HG03196 (cell line): ENCODE measurements around the gene CD180.

ENCODE experiments used
- ATAC-seq: cut with Tn5 transposase; IDR thresholded peaks from one replicate; pipeline ENCODE4 v1.9.1; 2021; ENCODE audit not compliant: unreplicated experiment

CD180 gene

GRCh38 chr5:67163863-67164595 lies 32.6 kb downstream of the CD180 start:
- ATAC-seq, result no peak

DNA sequence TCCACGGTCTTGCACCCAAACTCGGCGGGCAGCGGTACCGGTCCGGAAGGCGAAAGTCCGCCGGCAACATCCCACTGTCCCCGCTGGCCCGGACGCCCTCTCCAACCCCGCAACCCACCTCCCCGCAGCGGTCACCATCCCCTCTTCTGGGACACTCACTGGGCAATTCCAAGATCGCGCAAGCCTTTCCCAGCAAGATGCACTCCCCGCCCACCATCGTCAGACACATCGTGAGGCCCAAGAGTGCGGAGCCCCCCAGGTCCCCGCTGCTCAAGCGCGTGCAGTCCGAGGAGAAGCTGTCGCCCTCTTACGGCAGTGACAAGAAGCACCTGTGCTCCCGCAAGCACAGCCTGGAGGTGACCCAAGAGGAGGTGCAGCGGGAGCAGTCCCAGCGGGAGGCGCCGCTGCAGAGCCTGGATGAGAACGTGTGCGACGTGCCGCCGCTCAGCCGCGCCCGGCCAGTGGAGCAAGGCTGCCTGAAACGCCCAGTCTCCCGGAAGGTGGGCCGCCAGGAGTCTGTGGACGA lies 33.3 kb downstream of the CD180 start:
- ATAC-seq, result no peak

GRCh38 chr5:67161767-67162166 lies 34.8 kb downstream of the CD180 start:
- no peak for ATAC-seq

GRCh38 chr5:67160985-67161384 lies 35.6 kb downstream of the CD180 start:
- no peak for ATAC-seq

DNA sequence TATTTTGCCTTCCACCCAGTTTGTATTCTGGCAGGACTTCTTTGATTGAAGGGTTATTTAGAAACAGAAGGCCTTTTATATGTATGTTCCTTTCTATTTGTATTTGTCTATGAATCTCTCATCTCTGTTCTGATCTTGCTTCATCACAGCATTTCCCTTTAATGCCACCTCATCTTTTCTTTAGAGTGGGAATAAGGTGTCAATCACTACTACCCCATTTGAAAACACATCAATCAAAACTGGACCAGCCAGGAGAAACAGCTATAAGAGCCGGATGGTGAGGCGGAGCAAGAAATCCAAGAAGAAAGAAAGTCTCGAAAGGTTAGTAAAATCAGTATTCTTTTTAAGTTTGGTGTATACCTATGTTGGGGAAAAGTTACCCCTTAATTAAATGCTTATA lies 36.3 kb downstream of the CD180 start:
- no peak for ATAC-seq

DNA sequence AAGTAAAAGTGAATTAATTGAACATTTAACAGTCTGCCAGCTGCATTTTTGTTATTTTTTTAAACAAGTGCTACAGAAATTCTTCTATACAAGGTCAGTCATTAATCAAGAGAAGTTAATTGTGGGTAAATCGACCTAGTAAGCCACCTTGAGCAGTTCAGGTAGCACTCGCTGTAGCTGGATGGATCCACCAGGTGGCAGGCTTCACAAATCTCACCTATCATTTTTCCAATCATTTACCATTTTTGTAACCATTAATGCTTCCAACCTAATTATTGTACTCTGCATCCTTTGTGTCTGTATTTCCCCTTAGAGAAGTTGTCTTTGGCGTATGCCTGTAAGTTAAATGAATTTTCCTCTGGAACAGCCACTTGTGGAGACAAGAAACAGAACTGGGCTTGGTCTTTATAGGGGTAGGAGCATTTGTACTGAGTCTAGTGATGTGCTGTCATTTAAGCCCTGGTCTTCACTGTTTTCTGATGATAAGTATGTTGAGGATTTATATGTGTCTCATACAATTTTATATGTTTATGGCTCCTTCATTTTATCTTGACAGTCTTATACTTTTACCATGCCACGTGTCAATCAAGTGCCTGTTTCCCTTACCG lies 39.5 kb downstream of the CD180 start:
- ATAC-seq, result no peak

DNA sequence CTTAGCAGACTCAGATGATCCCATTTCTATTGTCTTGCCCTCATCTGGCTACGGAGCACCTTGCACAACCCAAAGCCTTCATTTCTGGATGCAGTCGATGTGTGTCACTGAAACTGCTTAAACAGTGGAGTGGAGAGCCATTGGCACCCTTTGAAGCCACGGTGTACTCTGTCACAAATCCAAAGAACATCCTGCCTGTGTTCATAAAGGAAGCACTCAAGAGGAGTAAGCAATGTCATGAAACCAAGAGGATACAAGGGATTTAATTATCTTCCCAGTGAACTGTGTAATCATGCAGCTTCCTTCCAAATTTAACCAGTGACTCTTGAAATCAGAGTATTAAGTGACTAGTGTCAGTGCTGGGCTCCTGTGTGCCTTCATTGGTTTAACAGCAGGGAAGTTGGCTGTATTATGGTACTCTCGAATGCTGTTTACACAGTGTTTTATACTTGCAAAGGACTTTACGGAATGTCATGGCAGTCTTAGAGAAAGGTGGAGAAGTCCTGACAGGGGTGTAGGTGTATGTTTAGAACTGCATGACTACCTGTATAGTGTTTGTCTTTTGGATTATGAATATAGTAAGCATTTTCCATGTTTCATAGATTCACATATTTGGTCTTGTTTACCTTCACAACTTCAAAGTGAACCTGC lies 41.9 kb downstream of the CD180 start:
- ATAC-seq, result no peak

DNA sequence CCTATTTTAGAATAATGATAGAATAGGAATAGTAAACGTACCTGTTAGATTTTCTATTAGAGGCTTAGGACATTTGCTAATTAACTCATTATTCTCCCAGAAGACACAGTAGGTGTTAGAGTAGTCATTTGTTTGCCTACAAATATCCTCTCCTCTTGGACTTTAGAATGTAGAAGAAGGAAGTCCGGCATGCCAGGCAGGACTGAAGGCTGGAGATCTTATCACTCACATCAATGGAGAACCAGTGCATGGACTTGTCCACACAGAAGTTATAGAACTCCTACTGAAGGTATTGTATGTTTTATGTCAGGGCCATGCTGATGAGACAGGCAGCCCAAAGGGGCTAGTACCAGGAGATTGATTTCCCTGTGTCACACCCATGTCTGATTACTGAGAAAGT lies 43.3 kb downstream of the CD180 start:
- ATAC-seq, result no peak

- ATAC-seq, result no peak
These were observed 44.2 kb downstream of the CD180 start for GRCh38 chr5:67152400-67152799.

DNA sequence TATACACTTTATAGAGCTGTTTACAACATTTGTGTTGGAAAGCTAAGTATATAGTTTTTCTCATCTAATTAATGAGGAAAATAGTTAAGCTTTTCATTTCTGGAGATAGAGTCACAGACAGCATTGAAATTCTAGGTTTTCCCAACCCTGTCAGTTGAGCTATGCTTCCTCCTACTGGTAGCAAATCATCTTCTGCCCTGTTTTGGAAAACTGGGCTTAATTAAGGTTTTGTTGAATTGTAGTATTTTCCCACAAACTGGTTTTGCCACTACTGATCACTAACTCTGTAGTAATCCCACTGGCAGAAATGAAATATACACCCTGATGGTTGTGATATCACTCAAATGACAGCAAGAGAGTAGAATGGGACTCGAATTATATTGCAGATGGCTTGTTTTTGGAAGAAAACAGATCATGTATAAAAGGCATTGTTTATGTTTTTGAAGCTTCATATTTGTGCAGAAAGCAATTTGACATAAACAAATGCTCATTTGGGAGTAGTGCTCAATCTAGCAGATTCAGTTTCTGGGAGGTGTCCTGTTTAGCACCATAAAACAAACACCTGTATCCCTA lies 46.6 kb downstream of the CD180 start:
- ATAC-seq, result no peak

- ATAC-seq, result no peak
These were observed 47.3 kb downstream of the CD180 start for GRCh38 chr5:67149057-67149950.

- no peak for ATAC-seq
These were observed 48.8 kb downstream of the CD180 start for GRCh38 chr5:67147760-67148159.

- ATAC-seq, result no peak
These were observed 49.6 kb downstream of the CD180 start for GRCh38 chr5:67146981-67147380.

DNA sequence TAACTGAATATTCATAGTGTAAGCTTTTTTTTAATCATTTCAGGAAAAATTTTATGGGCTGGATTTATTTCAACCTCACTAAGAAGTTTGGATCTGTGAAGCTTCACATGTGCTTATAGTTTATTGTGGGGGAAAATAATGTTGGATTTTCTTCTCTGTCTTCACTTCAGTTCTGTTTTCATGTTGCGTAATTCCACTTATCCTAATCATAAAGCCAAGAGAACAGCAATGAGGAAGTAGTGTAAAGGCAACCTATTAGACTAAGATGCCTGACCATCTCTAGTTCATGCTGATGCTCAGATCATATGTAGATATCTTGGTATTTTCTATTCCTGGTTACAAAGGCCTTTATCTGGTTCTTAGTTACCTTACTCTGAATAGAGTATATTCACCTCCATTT lies 50.0 kb downstream of the CD180 start:
- no peak for ATAC-seq

DNA sequence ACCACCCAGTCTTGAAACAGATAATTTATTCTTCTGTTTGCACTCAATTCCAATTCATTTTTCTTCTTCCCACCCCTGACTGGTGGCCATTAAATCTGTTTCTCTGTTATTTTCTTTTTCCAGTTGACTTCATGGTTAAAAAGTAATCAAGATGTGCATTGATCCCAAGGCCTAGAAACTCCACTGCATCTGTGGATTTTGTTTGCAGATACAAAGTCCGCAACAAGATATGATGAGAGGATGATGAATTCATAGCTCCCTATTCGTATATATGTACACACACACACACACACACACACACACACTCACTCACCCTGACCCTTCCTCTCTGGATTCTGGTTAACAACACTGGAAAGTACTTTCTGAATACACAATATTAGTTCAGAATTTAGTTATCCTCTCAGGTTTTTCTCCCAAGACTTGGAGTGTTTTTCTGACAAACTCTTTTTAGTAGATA lies 52.4 kb downstream of the CD180 start:
- no peak for ATAC-seq

DNA sequence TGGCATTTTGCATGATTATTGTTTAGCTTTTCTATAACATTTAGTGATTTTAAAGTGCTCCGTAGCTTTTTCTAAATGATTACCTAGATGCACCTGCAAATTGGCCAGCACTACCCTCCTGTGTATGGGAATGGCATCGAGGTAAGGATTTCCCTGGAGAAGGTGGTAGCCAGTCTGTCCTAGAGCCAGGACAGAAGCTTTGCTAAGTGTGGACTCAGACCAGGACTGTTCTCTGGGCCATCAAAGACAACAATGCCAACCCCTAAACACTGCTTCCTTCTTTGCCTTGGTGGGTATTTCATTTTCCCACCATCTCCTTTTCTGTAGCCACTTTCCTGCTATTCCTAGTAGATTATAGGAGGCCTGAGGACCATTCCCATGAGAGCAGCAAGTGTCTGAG lies 53.0 kb downstream of the CD180 start:
- ATAC-seq, result no peak

DNA sequence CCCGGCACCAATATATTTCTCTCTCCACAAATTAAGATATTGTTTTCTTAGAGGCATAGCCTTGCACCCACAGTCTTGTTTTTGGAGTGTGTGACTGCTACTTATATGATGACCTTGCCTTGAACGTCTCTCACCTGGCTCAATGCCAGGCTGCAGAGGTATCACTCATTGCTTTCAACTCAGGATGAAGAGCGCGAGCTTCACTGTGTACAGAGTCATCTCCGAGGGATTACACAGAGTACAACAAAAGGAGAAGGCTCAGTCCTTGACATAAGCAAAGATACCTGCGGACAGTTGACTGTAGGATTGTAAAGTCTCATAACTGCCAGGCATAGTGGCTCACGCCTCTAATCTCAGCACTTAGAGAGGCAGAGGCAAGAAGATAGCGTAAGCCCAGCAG lies 53.8 kb downstream of the CD180 start:
- no peak for ATAC-seq

GRCh38 chr5:67141644-67142043 lies 55.0 kb downstream of the CD180 start:
- no peak for ATAC-seq

- no peak for ATAC-seq
These were observed 56.2 kb downstream of the CD180 start for GRCh38 chr5:67140413-67140812.

DNA sequence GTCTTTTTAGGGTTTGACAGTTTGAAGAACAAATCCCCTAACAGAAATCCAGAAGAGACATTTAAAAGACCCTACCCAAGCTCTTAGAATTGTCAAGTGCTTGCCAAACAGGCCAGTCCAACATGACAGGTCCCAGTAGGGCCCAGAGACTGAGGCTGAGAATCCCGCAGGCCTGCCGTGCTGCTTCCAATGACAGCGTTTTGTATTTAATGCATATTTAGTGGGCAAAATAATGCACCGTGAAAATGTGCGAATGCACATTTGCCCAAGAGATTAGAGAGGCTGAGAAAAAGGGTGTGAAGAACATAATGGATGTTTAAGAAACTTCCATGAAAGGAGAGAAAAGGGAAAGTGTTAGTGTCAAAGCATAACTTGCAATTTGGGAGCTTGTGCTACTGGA lies 57.6 kb downstream of the CD180 start:
- ATAC-seq, result no peak
